SK-N-MC (cell line): ENCODE results near the gene ECM2.

Source experiments
- EZH2 ChIP-seq: fragments of 200-600 bp; sonication (generic); IDR thresholded peaks from one replicate; pipeline ENCODE4 v1.6.1; 2017; ENCODE audit warnings: antibody characterized with exemption
- FOXP2 ChIP-seq: optimal IDR thresholded peaks from 2 replicates; pipeline ENCODE3; 2011; ENCODE audit warnings: mild to moderate bottlenecking, moderate library complexity; ENCODE audit not compliant: insufficient read depth; ENCODE audit errors: extremely low read length, control extremely low read depth
- POLR2AphosphoS5 ChIP-seq: IDR thresholded peaks from 2 replicates; pipeline ENCODE4 v1.6.1; 2012; ENCODE audit warnings: mild to moderate bottlenecking, low read depth, low read length, borderline replicate concordance

- TF ChIP-seq EZH2 (no peak), POLR2AphosphoS5 (no peak), FOXP2 (no peak)
Observed at GRCh38 chr9:92514635-92515034, 21.2 kb downstream of the ECM2 start.
